H1 (cell line): Measurements from ENCODE around the gene PDE1C. TPM values are rescaled to one million over a fixed set of nuclear protein-coding genes. Genes with fewer than 3 reads are reported as not detected.

ENCODE experiments used
- CTBP2 ChIP-seq: IDR thresholded peaks from 2 replicates; pipeline ENCODE4 v1.7.0; 2011; ENCODE audit warnings: borderline replicate concordance, mild to moderate bottlenecking, moderate library complexity, mixed read lengths, low read length; ENCODE audit not compliant: insufficient read depth, insufficient read length
- EZH2 ChIP-seq: fragments of 200-600 bp; sonication (generic); IDR thresholded peaks from 2 replicates; pipeline ENCODE4 v1.7.1; 2012; ENCODE audit warnings: low read depth, mild to moderate bottlenecking, moderate library complexity, low read length, inconsistent platforms; ENCODE audit not compliant: severe bottlenecking
- RNF2 ChIP-seq: fragments of 200-900, 300-1000 bp; sonication (generic); IDR thresholded peaks from 2 replicates; pipeline ENCODE4 v1.7.1; 2016; ENCODE audit warnings: borderline replicate concordance, low read depth, mild to moderate bottlenecking, antibody characterized with exemption, low read length; ENCODE audit not compliant: poor library complexity, severe bottlenecking; ENCODE audit errors: missing control alignments
- SUZ12 ChIP-seq: fragments of 200-600 bp; sonication (generic); IDR thresholded peaks from 2 replicates; pipeline ENCODE4 v1.6.1; 2012; ENCODE audit warnings: mild to moderate bottlenecking, inconsistent platforms, low read length, moderate library complexity, mixed read lengths
- TBP ChIP-seq: IDR thresholded peaks from 2 replicates; pipeline ENCODE4 v1.6.1; 2011; ENCODE audit warnings: low read depth, low read length, improper control_type of control experiment
- polyA plus RNA-seq, 7 experiments: library from polyadenylated mRNA; depleted of rRNA in 3 of 7; stranded (reverse) in 5 of 7; unstranded in 2 of 7; fragments of >200 nt in 5 of 7; fragments of 200-250 nt in 2 of 7; gene quantifications; 1 replicate in 5 of 7; 2 replicates in 1 of 7; 4 replicates in 1 of 7; pipeline versions ENCODE4 v1.2.1 to v1.2.3, GENCODE V29; 2011 to 2013; ENCODE audit warnings: missing spikeins in 2 of 7, mixed read lengths in 2 of 7
- total RNA-seq: library from RNA; stranded (reverse); fragmentation: NEBNext Ultra II Directional; extraction: Animal tissue kit (Norgen Biotek cat#: 25700); gene quantifications from 2 replicates; pipeline ENCODE4 v1.2.1, GENCODE V29; 2021

PDE1C gene
- total and polyA plus RNA-seq, 2 of the 8 experiments (the other 6 are each of a cell fraction or from before 2014, with no cell fraction given): 0.11 to 1.1 TPM

GRCh38 chr7:32070406-32071360 is at the start of gene PDE1C (continued):
- TF ChIP-seq CTBP2 (peak; percentile 87), RNF2 (peak; percentile 80), SUZ12 (peak; percentile 93), TBP (peak; percentile 15; the same call in 1 of the 2 replicates), EZH2 (peak; percentile 79)
- TF ChIP-seq, all 59 proteins: peak for 9
